ENCODE measurements around the gene MPRIP.
"Not testable (repeated sequence)": the region's sequence is repeated elsewhere in the genome, so short reads cannot be mapped to it uniquely, and the experiment has no call there.

The MPRIP gene

GRCh38 chr17:17042384-17042736 lies at the start of gene MPRIP:
MPRIP (plus strand) TSS chr17:17042457; CDS start chr17:17042849, 392 bp downstream.
- peak within 1 kb of the TSS; percentile 87 for H3K4me3 ChIP-seq (ENCODE audit: low read depth, low read length)

GRCh38 chr17:16994631-16995030 lies 47.6 kb upstream of the MPRIP start:
- H3K4me3 ChIP-seq (ENCODE audit: low read depth, low read length), result no peak overlapping the region
- no peak for DNase-seq (ENCODE audit: low read depth)

More at GRCh38 chr17:17042384-17042736, at the start of gene MPRIP:
- DNase-seq (ENCODE audit: low read depth), result no peak

- no peak overlapping the region for H3K4me3 ChIP-seq (ENCODE audit: low read depth, low read length)
- no peak for DNase-seq (ENCODE audit: low read depth)
Measured at GRCh38 chr17:16995930-16996329, 46.3 kb upstream of the MPRIP start.

- not testable (repeated sequence) for H3K4me3 ChIP-seq (ENCODE audit: low read depth, low read length); DNase-seq (ENCODE audit: low read depth)
Measured at GRCh38 chr17:16996726-16997125, 45.5 kb upstream of the MPRIP start.

GRCh38 chr17:16997514-16998429 lies 44.5 kb upstream of the MPRIP start:
- no peak for DNase-seq (ENCODE audit: low read depth)
- H3K4me3 ChIP-seq (ENCODE audit: low read depth, low read length), result no peak overlapping the region

- H3K4me3 ChIP-seq (ENCODE audit: low read depth, low read length), result no peak overlapping the region
- DNase-seq (ENCODE audit: low read depth), result no peak
Measured at GRCh38 chr17:16999931-17000625, 42.2 kb upstream of the MPRIP start.

- no peak overlapping the region for H3K4me3 ChIP-seq (ENCODE audit: low read depth, low read length)
- DNase-seq (ENCODE audit: low read depth), result no peak
Measured at GRCh38 chr17:17001076-17001777, 41.0 kb upstream of the MPRIP start.

- no peak overlapping the region for H3K4me3 ChIP-seq (ENCODE audit: low read depth, low read length)
- DNase-seq (ENCODE audit: low read depth), result no peak
Measured at GRCh38 chr17:17001874-17002520, 40.3 kb upstream of the MPRIP start.

- not testable (repeated sequence) for H3K4me3 ChIP-seq (ENCODE audit: low read depth, low read length); DNase-seq (ENCODE audit: low read depth)
Measured at GRCh38 chr17:17002731-17003715, 39.2 kb upstream of the MPRIP start.

- DNase-seq (ENCODE audit: low read depth), result no peak
- no peak overlapping the region for H3K4me3 ChIP-seq (ENCODE audit: low read depth, low read length)
Measured at GRCh38 chr17:17004251-17004996, 37.8 kb upstream of the MPRIP start.

- not testable (repeated sequence) for H3K4me3 ChIP-seq (ENCODE audit: low read depth, low read length); DNase-seq (ENCODE audit: low read depth)
Measured at GRCh38 chr17:17004997-17005614, 37.2 kb upstream of the MPRIP start.

GRCh38 chr17:17007891-17008290 lies 34.4 kb upstream of the MPRIP start:
- not testable (repeated sequence) for H3K4me3 ChIP-seq (ENCODE audit: low read depth, low read length); DNase-seq (ENCODE audit: low read depth)

- not testable (repeated sequence) for DNase-seq (ENCODE audit: low read depth)
Measured at GRCh38 chr17:17008621-17009397, 33.4 kb upstream of the MPRIP start.

GRCh38 chr17:17009972-17010371 lies 32.3 kb upstream of the MPRIP start:
- not testable (repeated sequence) for DNase-seq (ENCODE audit: low read depth); H3K4me3 ChIP-seq (ENCODE audit: low read depth, low read length)

More at GRCh38 chr17:17008621-17009397, 33.4 kb upstream of the MPRIP start:
- not testable (repeated sequence) for H3K4me3 ChIP-seq (ENCODE audit: low read depth, low read length)

GRCh38 chr17:17010545-17011034 lies 31.7 kb upstream of the MPRIP start:
- H3K4me3 ChIP-seq (ENCODE audit: low read depth, low read length); DNase-seq (ENCODE audit: low read depth): not testable (repeated sequence)

Data from skeletal muscle cell (primary cell).